HG02973 (cell line): ENCODE results near the gene VEZF1.

Experiments used
- ATAC-seq: cut with Tn5 transposase; IDR thresholded peaks from one replicate; pipeline ENCODE4 v1.9.1; 2021; ENCODE audit warnings: moderate library complexity; ENCODE audit not compliant: unreplicated experiment

The VEZF1 gene

DNA sequence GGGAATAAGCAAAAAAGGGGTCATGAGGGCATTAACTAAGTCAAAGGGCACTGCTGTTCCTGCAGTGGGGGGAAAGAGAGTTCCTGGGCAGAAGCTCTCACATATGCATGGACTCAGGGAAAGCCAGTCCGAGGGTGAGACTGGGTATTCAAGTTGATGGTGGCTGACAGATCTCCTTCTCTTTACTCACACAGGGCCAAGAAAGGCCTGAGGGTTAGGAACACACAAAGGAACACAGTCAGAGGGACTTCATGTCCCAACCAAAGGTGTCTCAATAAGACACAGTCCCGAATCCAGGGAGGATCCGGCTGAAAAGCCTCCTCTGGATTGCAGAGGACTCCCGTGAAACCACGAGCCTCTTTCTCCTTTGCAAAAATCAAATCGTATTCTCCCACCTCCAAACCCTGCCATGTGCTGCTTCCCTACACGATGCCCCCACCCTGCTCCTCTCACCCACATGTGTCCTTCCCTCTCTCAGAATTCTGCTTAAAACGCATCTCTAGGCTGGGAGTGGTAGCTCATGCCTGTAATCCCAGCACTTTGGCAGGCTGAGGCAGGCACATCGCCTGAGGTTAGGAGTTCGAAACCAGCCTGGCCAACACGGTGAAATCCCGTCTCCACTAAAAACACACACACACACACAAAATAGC, 56.4 kb downstream of the VEZF1 start:
- no peak for ATAC-seq

DNA sequence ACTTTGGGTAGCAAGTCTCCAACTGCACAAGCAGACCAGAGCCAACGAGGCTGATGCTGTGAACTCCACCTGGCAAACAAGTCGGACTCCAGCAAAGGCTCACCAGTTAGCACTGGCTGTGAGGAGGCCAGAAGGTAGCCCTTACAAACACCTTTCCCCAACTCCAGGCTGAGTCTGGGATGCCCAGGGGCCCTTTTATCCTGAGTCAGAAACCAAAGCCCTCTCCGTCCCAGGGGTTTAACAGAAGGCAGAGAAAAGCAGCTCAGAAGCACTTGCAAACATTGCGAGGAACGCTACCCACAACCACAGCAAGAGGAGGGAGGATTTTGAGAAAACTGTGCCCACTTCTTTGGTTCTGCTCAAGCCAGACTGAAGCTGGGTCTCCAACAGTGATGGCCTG, 57.8 kb downstream of the VEZF1 start:
- no peak for ATAC-seq

DNA sequence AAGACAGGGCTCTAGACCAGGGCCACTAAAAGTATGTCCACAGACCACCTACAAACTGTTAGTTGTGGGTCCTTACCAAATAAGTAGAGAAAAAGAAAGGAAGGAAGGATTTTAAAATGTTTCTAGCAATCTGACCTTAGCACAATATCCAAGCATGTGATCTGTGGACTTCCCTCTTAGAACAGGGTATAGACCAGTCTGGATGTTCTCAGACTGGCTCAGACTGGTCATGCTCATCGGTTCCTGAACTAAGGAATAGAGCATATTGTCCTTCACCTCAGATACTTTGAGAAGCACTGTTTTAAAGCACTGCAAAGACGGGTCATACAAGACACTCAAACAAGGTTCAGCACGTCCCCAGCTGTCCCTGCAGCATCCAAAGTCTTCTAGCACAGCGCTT, 58.7 kb downstream of the VEZF1 start:
- ATAC-seq, result no peak

DNA sequence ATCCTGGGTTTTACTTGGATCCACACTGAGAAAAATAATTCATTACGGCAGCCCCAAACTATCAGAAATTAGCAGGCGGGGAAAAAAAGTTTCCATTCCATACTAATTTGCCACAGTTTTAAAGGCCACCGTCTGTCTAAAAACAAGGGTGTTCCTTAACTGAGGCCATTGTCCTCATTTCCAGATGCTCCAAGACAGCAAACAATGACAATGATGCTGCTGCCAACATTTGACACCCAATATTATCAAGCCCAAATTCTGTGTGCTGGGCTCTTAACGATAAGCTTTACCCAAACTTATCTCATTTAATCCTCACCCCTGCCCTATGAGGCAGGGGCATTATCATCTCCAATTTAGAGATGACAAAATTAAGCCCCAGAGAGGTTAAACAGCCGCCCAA, 59.1 kb downstream of the VEZF1 start:
- ATAC-seq, result no peak

DNA sequence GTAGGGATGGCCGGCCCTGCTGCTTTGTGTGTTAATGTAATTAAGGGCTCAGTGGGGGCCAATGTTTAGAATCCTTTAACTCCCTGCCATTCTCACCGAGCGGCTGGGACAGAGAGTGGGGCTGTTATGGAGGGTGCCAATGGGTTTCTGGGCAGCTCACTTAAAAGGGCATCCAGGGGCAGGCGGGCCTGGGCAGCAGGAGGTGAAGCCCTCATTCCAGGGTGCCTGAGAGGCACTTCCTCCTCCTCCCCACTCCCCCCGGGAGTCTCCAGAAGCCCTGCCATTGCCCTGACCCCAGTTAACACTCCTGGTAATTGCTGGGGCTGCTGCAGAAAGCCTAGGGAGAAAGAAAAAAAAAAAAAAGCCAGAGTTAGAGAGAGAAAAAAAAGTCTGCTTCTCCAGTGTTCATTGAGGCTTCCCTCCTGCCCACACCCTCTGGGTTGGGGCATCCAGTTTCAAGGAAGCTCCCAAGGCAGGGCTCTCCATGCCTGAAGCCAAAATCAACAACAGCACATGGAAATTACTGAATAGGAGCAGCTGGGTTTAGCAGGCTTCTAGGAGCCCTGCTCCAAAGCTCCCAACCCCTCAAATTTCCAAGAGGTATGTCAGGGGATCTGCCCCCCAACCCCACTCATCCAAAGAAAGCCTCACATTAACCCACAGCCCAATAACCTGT, 60.9 kb downstream of the VEZF1 start:
- ATAC-seq, result no peak

DNA sequence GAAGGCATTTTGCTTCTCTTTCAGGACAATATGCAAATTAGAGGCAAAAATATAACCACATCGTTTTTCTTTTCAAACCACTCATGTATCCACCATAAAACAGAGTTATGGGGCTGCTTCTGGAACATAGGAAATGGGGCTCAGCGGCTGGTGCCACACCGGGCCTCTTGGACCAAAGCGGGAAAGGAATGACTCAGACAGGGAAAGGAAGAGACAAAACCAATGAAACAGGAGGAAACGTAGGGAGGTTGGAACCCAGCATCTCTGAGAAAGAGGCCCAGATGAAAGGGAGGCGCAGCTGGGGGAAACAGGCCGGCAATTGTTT, 61.4 kb downstream of the VEZF1 start:
- no peak for ATAC-seq

DNA sequence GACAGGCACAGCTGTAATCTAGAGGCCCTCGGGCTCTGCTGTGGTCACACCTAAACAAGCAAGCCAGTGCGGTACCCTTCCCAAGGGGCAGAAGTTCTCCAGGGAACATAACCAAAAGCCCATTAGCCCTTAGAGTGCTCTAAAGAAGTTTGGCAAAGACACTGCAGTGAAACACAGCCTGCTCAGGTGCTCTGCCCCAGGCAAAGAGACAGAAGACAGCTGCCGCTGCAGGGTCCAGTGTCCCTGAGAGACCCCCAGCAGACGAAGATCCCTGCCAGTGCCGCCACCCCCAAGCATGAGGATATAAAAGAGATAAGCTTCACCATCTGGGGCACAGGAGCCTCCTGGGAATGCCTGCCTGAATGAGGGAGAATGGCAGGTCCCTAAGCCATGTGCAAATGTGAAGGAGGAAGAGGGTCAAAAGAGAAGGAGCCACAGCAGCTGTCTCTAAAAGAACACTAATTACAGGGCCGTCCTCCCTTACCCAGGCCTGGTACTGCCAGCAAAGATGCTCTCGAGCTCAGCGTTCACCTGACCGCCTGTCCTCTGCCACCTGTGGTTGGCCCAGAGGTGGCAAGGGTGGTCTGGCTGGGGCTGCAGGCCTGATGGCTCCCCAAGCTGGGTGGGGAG, 62.6 kb downstream of the VEZF1 start:
- no peak for ATAC-seq

DNA sequence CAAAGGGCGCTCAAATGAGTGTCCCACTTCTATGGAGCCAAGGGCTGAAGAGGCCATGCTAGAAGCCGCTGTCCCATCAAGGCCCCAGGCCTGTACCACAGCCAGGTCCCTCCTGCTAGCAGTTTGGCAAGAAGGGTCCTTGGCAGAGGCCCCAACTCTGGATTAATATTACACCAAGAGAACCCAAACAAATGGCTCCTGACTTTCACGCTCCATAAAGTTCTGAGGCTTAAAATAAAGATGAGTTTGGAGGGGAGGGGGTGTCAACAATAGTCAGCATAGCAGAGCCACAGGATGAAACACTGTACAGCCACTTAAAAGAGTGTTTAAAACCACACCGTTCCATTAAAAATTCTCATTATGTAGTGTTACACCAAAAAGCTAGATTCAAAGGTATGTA, 63.4 kb downstream of the VEZF1 start:
- ATAC-seq, result no peak
